SK-MEL-5 (cell line): Measurements from ENCODE around the gene C14orf132. TPM values are rescaled to one million over a fixed set of nuclear protein-coding genes. Genes with fewer than 3 reads are reported as not detected.

ENCODE experiments used
- DNase-seq: peaks from one replicate; pipeline ENCODE4 v3.0.0-alpha.2; 2016; ENCODE audit warnings: low read depth, low spot score
- in situ Hi-C: cut with HindIII; loops from 2 replicates; pipeline ENCODE4 v1.10.0; 2016; ENCODE audit warnings: low sequenced_read_pairs, high pct_unique_total_duplicates, low pct_unique_long_range_greater_than_20kb
- total RNA-seq: library from RNA; depleted of rRNA; stranded (reverse); fragments of >200 nt; shearing (Covaris generic); gene quantifications from 2 replicates; pipeline ENCODE4 v1.2.3, GENCODE V29; 2014

The C14orf132 gene
- total RNA-seq, 1 experiment from 2014 or later, result 0.87 TPM

DNA sequence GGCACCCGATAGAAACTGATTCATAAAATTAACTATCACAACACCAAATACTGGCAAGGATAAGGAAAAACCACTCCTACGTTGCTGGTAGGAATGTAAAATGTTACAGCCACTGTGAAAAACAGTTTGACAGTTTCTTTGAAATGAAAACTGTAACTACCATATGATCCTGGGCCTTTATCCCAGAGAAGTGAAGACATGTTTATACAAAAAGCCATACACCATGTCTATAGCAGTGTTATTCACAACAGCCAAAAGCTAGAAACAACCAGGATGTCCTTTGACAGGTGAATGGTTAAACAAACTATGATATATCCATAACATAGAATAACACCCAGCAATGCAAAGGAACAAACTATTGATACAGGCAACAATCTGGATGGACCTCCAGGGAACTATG is 3.7 kb upstream of the C14orf132 start:
- no peak for DNase-seq
- in situ Hi-C loops, result no loop called here

GRCh38 chr14:96037891-96038557 is 1.1 kb upstream of the C14orf132 start:
- peak; percentile 52 for DNase-seq
- in situ Hi-C loops, result no loop called here

DNA sequence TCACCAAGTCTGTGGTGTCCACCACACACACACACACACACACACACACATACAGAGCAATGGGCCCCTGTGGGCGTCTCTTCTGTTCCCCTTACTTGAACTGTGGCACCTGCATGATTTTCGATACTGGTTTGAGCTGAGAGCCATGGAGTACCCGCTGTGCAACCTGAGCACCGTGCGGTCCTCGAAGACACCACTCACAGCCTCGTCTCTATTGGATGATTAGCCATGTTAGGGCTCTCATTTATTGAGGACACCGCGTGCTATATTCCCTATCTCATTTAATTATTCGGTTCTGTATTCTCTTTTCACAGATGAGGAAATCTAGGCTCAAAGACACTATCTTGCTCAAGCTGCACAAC is 623 bp upstream of the C14orf132 start:
- no peak for DNase-seq
- in situ Hi-C loops, result no loop called here

- in situ Hi-C loops, result no loop called here
- DNase-seq, result no peak
Observed at GRCh38 chr14:96039633-96040311, 610 bp downstream of the C14orf132 start.

DNA sequence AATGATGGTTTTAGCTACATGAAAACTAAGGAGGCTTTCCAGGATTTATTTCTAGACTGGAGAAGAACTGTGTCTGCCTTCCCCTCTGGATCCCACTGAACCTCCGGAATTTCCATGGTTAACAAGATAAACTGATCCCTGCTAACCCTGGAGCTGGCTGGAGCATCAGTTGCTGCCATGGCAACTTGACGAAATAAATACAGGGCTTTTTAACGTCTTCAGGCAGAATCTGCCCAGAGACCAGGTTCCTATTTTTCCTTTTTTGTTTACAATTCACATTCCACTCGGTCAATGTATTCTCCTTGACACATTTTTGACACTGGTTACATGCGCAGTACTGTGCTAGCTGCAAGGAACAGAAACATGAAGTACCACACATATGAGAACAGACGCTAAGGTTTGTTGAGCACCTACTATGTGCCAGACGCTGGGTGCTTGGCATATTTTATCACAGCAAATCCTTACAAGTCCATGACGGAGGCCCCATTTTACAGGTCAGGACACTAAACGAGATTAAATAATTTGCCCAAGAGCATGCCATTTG is 1.7 kb downstream of the C14orf132 start:
- DNase-seq, result no peak
- in situ Hi-C loops, result no loop called here

DNA sequence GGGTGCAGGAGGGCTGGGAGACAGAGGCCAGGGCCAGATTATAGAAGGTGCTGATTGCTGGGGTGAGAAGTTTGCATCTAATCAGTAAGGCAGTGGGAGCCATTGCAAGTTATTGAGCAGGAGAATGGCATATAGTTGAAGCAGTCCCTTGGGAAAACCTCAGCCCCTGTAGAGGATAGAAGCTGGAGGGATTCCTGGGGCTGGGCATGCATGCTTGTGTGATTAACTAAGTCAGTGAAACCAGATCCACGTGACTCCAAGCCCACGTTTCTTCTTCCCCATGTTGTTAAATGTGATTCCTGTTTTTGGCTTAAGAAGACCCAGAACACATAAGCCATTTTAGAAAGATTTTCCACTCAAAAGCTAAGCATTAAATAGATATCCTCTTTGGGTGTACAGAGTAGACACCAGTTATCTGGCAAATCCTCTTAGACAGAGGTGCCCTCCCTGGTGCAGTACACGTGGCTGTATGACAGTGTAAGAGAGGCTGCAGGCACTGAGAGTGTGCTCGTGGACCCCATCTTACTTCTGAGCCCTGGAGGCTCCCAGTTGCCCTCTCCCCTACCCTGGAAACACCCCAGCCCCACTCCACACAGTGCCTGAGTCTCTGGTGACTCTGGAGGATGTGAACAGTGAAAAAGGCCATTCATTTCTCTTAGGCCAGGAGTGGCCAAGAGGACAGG is 3.2 kb downstream of the C14orf132 start:
- in situ Hi-C loops, result no loop called here
- no peak for DNase-seq

DNA sequence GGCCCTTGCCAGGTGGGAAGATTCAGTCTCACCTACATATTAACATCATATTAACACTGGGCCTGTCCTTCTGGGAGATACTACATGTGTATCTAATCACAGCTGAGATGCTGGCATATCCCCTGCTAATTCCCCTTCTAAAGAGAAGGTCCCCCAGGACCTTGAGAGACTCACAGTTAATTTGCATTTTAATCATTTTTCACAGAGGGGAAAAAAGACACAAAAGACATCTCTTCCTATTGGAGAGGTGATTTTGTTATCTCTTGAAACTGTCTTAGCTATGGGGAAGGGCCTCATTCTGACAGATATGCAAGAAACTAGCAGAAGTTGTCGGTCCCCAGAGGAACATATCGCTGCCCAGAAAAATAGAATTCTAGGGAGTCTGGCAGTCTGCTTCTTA is 7.5 kb downstream of the C14orf132 start:
- in situ Hi-C loops, result no loop called here
- DNase-seq, result no peak

DNA sequence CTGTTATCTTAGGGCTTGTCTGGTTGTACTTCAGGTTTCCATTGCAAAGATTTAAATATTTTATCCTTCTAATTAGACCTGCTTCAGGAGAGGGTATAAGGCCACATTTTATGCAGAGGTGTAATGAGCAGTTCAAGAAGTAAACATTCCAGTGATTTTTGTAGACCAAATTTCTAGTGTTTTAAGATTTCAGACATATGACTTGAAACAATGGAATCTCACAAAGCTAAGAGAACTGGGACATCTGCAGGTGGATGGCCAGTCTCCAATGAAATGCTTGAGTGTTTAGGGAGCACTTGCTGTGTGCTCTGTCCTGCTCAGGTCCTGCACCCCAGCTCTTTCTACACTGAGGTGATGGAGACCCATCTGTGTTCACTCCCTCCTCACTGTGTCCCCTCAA is 7.9 kb downstream of the C14orf132 start:
- no peak for DNase-seq
- in situ Hi-C loops, result no loop called here

GRCh38 chr14:96049932-96050331 is 10.8 kb downstream of the C14orf132 start:
- in situ Hi-C loops, result no loop called here
- no peak for DNase-seq

DNA sequence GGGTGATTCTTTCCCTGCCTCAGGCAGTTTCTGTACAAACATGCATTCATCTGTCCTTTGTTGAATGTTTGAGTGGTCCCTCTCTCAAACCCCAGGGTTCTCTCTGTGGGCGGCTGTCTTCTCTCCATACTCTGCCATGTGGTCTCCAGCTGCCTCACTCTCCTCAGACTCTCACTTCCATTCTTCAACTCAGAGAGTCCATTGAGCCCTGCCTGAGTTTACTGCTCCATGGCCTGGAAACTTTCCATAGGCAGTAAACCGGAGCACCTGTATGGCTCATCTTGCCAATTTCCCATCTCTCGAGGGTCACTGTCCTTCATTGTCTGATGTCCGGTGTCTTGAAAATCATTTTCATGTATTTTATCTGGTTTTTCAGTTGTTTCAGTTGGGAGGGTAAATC is 11.3 kb downstream of the C14orf132 start:
- in situ Hi-C loops, result no loop called here
- DNase-seq, result no peak

GRCh38 chr14:96051231-96051630 is 12.1 kb downstream of the C14orf132 start:
- in situ Hi-C loops, result no loop called here
- no peak for DNase-seq

GRCh38 chr14:96051642-96052540 is 12.7 kb downstream of the C14orf132 start:
- in situ Hi-C loops, result no loop called here
- DNase-seq, result peak; percentile 51

DNA sequence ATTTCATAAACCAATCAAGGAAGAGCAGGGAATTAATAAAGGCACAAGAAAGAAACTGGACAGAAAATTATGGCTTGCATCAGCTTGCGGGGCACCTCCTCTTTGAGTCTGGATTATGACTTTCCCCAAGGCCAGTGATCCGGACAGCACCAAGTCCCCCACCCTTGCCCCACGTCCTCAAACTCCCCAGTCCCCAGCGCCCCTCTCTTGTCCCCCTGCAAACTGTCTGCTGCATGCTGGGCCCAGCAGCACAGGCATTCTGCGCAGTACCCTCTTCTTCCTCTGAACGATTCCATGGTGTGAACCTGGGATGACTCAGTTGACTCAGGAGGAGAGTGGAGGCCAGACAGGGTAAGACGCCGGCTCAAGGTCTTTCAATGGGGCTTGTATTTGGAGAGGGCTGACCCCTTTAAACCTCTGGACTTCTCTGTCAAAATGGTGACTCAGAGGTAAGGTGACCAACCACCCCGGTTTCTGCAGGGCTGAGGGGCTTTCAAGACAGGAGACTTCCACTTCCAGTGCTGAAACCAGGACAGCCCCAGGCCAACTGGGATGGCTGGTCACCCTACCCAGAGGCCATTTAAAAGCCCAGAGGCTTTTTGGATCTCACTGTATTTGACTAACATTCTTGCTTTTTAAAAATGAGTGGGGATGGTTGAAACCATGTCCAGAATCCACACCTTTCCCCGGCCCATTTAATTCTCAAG is 13.5 kb downstream of the C14orf132 start:
- in situ Hi-C loops, result no loop called here
- no peak for DNase-seq

GRCh38 chr14:96053248-96053599 is 14.1 kb downstream of the C14orf132 start:
- DNase-seq, result no peak
- in situ Hi-C loops, result no loop called here

DNA sequence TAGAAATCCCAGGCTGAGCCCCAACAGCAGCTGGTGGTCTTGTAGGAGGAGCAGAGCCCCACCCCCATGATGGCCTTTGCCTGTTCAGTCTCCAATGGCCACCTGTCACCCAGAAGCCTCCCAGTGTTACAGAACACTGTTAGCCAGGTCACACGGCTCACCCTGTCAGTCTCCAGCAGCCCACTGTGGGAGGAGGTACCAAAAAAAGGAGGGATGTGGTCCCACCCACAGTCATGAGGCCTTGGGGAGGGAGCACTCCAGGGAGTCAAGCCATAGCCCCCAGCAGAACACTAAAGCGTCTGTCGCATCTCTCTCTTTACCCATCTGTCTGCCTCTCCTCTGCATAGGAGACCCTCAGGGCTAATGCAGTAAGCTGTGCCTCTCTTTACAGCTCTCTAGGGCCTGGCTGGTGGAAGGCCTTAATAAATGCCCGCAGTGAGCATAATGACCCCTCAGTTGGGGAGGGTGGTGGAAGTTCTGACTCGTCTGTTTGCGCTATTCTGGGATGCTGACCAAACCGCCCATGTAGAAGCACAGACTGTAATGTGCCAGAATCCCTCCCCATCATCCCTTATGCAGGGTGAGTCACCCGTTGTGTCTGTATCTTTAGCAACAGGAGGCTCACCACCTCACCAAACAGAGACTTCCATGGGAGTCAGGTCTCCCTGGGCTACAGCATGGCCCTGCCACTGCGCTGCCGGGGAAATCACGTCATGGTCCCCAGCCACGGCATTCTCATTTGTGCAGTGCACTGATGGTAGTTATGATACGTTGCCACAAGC is 14.6 kb downstream of the C14orf132 start:
- no peak for DNase-seq

GRCh38 chr14:96054661-96055060 is 15.5 kb downstream of the C14orf132 start:
- DNase-seq, result no peak
- in situ Hi-C loops, result no loop called here

More for the DNA sequence above, 14.6 kb downstream of the C14orf132 start:
- in situ Hi-C loops, result no loop called here
